ENCODE results near the gene PDE2A. TPM values are rescaled to one million over a fixed set of nuclear protein-coding genes. Genes with fewer than 3 reads are reported as not detected.

The PDE2A gene
- total and polyA plus RNA-seq, 8 donors: 3.5 to 548 (median 25.9) TPM

DNA sequence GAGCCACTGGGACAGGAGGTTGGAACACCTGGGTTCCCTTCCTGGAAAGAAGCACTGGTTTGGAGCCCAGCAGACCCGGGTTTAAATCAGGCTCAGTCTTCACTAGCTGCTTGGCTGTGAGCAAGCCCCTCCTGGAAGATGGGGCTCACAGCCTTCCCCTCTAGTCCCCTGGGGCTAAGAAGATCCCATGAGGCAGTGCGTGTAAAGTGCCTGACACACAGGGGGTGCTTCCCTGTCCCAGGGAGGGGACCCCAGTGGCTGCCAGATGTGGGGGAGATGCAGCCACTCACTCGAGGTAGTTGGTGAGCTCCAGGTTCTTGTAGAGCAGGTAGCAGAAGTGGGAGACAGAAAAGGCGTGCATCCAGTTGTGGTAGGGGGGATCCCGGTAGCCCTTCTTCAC is 93.2 kb downstream of the PDE2A start:
- Histone ChIP-seq H3K27ac (no peak overlapping the region), H3K9me3 (no peaks in the 10 kb centered on the region), H3K36me3 (peaks cover 0 to 66% (median 38%) of the 10 kb centered on the region in 4 donors), H3K27me3 (peaks cover 0 to 25% (median 17%) of the 10 kb centered on the region in 3 donors), H3K4me1 (peaks cover 7 to 22% (median 17%) of the 10 kb centered on the region in 4 donors), H3K4me3 (no peak overlapping the region)
- no peak for TF ChIP-seq EP300 (IDR thresholded peaks at IDR 0.05)
- TF ChIP-seq, protein P1, sequence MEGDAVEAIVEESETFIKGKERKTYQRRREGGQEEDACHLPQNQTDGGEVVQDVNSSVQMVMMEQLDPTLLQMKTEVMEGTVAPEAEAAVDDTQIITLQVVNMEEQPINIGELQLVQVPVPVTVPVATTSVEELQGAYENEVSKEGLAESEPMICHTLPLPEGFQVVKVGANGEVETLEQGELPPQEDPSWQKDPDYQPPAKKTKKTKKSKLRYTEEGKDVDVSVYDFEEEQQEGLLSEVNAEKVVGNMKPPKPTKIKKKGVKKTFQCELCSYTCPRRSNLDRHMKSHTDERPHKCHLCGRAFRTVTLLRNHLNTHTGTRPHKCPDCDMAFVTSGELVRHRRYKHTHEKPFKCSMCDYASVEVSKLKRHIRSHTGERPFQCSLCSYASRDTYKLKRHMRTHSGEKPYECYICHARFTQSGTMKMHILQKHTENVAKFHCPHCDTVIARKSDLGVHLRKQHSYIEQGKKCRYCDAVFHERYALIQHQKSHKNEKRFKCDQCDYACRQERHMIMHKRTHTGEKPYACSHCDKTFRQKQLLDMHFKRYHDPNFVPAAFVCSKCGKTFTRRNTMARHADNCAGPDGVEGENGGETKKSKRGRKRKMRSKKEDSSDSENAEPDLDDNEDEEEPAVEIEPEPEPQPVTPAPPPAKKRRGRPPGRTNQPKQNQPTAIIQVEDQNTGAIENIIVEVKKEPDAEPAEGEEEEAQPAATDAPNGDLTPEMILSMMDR (IDR thresholded peaks at IDR 0.05): no peak
- TF ChIP-seq POLR2AphosphoS5 (IDR thresholded peaks at IDR 0.05): no peak
- TF ChIP-seq POLR2A (IDR thresholded peaks at IDR 0.05): no peak
- intact Hi-C loops (cut with DNase I; ENCODE audit: low total_unique reads): no loop called here
- WGBS, 5 donors: 58 to 74% (median 71%) methylated on average over 4 to 5 of the region's 5 CpGs
- DNase-seq: no peak

DNA sequence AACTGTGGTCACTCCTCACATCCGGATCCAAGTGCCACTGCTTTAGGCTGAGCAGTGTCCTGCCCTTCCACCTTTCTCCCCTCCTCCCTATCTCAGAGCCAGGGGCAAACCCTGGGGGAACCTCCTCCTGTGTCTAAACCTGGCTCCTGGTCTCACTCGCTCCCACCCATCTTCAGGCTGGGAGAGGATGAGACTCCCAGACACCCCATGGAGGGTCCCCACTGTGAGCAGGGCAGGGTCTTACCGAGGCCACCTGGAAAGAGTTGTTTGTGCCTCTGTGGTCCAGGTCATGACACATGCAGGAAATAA is 93.6 kb downstream of the PDE2A start:
- TF ChIP-seq EP300 (IDR thresholded peaks at IDR 0.05): no peak
- TF ChIP-seq, protein P1 (IDR thresholded peaks at IDR 0.05): no peak
- no peak for TF ChIP-seq POLR2AphosphoS5 (IDR thresholded peaks at IDR 0.05)
- no peak for TF ChIP-seq POLR2A (IDR thresholded peaks at IDR 0.05)
- DNase-seq: no peak
- 56 to 75% (median 61%) methylated on average over 3 of the region's 3 CpGs for WGBS, 5 donors
- H3K9me3 ChIP-seq: no peaks in the 10 kb centered on the region
- peaks cover 0 to 24% (median 17%) of the 10 kb centered on the region in 3 donors for H3K27me3 ChIP-seq
- H3K4me1 ChIP-seq: peaks cover 7 to 17% (median 15%) of the 10 kb centered on the region in 4 donors
- H3K27ac ChIP-seq: no peak overlapping the region
- peaks cover 0 to 65% (median 38%) of the 10 kb centered on the region in 4 donors for H3K36me3 ChIP-seq
- H3K4me3 ChIP-seq: no peak overlapping the region
- intact Hi-C loops (cut with DNase I; ENCODE audit: low total_unique reads): no loop called here

DNA sequence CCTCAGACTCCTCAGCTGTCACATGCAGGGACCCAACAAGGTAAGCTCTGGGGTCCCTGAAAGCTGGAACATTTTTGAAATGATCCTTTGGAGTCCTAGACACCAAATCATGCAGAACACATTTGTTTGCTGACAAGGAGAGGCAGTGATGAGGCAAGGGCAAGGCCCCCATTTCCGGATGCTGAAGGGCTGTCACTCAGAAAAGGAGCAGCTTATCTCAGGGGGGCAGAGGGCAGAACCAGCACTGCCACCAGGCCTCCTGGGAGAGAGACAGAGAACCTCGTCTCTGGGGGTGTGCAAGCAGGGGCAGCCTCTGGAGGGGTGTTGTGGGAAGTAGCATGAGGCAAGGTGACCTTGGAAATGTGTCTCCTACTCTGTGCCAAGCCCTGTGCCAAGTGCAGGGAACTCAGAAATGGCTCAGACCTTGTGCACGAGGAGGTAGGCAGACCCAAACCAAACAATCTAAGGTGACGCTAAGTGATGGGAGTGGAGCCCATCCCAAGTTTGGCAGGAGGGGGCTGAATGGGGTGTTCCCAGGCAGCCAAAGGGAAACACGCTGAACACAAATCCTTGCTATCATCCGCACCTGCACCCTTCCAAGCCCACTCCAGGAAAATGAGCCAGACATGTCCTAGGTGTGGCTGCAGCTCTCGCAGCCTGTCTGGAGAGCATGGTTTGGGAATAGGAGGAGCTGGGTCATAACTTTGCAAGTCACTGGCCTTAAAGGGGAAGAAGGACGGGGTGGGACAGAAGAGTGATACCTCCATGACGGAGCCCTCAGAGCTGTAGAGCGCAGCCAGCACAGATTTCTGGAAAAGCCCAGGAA is 94.2 kb downstream of the PDE2A start:
- peaks cover 7 to 12% (median 12%) of the 10 kb centered on the region in 4 donors for H3K4me1 ChIP-seq
- peaks cover 0 to 64% (median 35%) of the 10 kb centered on the region in 4 donors for H3K36me3 ChIP-seq
- H3K9me3 ChIP-seq: no peaks in the 10 kb centered on the region
- H3K4me3 ChIP-seq: no peak overlapping the region
- DNase-seq: no peak
- H3K27ac ChIP-seq: no peak overlapping the region
- intact Hi-C loops (cut with DNase I; ENCODE audit: low total_unique reads): no loop called here
- WGBS, 5 donors: 59 to 63% (median 62%) methylated on average over 10 of the region's 10 CpGs
- peaks cover 0 to 24% (median 12%) of the 10 kb centered on the region in 3 donors for H3K27me3 ChIP-seq
- no peak for TF ChIP-seq EP300 (IDR thresholded peaks at IDR 0.05)
- no peak for TF ChIP-seq POLR2A (IDR thresholded peaks at IDR 0.05)
- no peak for TF ChIP-seq POLR2AphosphoS5 (IDR thresholded peaks at IDR 0.05)
- TF ChIP-seq, protein P1 (IDR thresholded peaks at IDR 0.05): no peak

DNA sequence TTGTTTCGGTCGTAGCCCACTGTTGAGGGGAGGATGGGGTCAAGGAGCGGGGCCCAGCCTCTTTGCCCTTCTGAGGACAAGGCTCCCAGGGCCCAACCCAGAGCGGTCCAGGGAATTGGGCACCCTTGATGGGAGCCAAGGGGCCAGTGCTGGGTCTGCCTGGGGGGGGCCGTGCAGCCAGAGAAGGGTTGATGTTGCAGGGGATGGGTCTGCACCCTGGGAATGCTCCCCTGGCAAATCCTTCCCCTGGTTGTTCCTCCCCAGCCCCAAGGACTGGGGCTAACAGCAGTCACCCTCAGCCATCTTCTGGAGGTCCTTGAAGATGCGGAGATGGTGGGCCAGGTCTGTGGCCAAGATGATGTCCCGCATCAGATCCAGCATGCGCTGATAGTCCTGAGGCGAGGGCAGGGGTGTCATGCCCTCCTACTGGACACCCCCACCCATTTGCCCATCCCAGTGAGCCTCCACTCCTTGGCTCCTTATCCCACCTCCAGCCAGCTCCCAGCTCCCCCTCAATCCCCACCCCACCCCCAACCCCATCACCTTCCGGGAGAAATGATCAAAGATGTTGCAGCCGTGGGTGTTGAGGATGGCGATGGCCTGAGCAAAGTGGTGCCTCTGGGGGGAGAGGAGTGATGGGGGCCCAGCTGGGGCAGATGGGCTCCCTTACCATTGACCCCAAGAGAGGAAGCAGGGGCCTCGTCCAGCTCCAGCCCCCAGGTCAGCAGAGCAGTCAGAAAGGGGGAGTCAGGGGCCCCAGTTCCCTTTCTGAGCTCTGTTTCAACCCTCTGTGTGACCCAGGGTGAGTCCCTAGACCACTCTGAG is 95.0 kb downstream of the PDE2A start:
- Histone ChIP-seq H3K27ac (no peak overlapping the region), H3K27me3 (peaks cover 0 to 20% (median 4%) of the 10 kb centered on the region in 3 donors), H3K36me3 (peaks cover 0 to 64% (median 32%) of the 10 kb centered on the region in 4 donors), H3K4me1 (peaks cover 0 to 3% (median 3%) of the 10 kb centered on the region in 4 donors), H3K9me3 (no peaks in the 10 kb centered on the region), H3K4me3 (no peak overlapping the region)
- intact Hi-C loops (cut with DNase I; ENCODE audit: low total_unique reads): no loop called here
- WGBS, 5 donors: 78 to 83% (median 79%) methylated on average over 11 to 13 of the region's 13 CpGs
- DNase-seq: no peak
- TF ChIP-seq POLR2A (IDR thresholded peaks at IDR 0.05) (no peak), POLR2AphosphoS5 (IDR thresholded peaks at IDR 0.05) (no peak), EP300 (IDR thresholded peaks at IDR 0.05) (no peak)
- TF ChIP-seq, protein P1 (IDR thresholded peaks at IDR 0.05): no peak
